NCI-H226 (cell line): ENCODE measurements around the gene CFAP210.
"Not testable (repeated sequence)": the region's sequence is repeated elsewhere in the genome, so short reads cannot be mapped to it uniquely, and the experiment has no call there.

ENCODE experiments used
- DNase-seq: peaks from one replicate; pipeline ENCODE4 v3.0.0-alpha.2; 2015

CFAP210 gene

DNA sequence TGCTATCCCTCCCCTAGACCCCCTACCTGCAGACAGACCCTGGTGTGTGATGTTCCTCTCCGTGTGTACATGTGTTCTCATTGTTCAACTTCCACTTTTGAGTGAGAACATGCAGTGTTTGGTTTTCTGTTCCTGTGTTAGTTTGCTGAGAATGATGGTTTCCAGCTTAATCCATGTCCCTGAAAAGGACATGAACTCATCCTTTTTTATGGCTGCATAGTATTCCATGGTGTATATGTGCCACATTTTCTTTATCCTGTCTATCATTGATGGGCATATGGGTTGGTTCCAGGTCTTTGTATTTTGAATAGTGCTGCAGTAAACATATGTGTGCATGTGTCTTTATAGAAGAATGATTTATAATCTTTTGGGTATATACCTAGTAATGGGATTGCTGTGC lies 78.2 kb downstream of the CFAP210 start:
- not testable (repeated sequence) for DNase-seq

- DNase-seq, result no peak
Observed at GRCh38 chr2:169613876-169614275, 80.3 kb downstream of the CFAP210 start.

DNA sequence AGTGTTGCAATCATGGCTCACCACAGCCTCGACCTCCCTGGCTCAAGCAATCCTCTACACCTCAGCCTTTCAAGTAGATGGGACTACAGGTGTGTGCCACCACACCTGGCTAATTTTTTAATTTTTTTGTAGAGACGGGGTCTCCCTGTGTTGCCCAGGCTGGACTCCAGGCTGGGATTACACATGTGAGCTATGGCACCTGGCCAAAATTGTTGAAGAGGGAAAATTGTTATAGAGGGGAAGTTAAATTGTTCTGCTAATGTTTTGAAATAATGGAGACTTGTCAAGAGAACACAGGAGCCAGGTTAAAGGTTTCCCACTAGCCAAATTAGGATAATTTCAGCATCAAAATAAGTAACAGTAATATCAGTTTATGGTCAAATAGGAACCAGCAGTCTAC lies 84.9 kb downstream of the CFAP210 start:
- DNase-seq, result no peak

GRCh38 chr2:169599568-169599967 lies 94.6 kb downstream of the CFAP210 start:
- no peak for DNase-seq

DNA sequence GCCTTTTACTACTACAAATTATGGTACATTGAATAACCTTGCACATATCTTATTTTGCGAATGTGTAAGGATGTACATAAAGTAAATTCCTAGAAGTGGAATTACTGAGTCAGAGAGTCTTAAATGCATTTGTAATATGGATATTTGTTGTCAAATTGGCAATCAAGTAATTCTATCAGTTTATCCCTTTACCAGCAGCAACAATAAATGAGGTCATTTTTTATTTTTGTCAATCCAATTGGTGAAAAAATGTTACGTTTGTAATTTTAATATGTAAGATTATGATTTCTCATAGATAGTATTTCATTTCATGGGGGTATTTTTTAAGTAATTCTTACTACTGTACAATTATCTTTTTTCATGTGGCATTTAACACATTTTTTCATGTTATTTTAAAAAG lies 95.2 kb downstream of the CFAP210 start:
- DNase-seq, result no peak

DNA sequence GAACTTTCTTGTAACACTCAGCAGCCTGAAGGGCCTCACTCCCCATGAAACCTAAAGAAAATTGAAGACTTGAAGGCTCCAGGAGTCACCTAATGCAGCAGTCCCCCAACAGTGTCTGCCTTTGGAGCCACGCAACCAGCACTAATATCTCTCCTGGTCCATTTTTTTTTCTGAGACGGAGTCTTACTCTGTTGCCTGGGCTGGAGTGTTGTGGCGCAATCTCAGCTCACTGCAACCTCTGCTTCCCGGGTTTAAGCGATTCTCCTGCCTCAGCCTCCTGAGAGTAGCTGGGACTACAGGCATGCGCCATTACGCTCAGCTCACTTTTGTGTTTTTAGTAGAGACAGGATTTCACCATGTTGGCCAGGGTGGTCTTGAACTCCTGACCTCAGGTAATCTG lies 97.7 kb downstream of the CFAP210 start:
- not testable (repeated sequence) for DNase-seq
